NCI-H1436 treated with DMSO at 0.1 percent for 48 hours (cell line): ENCODE measurements around the gene LCN2.
"Not testable (repeated sequence)": the region's sequence is repeated elsewhere in the genome, so short reads cannot be mapped to it uniquely, and the experiment has no call there.

Experiments used
- DNase-seq: peaks from one replicate; lab custom pipeline; 2025; lab: John Stamatoyannopoulos, UW

The LCN2 gene

DNA sequence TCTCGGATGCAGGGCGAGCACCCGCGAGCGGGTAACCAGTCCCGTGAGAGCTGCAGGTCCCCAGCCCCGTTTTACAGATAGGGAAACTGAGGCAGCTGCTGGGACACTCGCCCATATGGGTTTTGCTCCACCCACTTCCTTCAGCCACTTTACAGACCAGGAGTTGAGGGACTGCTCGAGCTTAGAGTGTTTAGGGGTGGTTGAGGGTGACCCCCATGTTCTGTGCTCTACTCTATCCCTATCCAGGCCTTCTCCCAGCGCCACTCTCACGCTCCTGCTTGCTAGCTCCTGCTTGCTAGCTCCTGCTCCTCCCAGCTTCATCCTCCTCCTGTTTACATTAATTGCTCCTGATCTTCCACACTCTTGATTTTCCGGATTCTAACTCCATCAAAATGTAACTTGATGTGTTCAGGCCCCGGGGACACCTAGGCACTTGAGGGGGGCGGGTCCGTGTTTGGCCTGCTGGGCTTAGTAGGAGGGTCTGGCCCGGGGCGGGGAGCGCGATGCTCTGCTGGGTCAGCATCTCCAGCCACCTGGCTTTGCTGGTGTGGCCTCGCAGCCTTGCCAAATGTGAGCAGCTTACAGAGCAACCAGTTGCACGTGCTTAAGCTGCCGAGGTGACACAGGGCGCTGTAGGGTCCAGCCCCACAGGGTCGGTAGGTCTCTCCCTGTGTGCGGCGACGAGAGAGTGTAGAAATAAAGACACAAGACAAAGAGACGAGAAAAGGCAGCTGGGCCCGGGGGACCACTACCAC lies 20.2 kb upstream of the LCN2 start:
- DNase-seq = no peak

DNA sequence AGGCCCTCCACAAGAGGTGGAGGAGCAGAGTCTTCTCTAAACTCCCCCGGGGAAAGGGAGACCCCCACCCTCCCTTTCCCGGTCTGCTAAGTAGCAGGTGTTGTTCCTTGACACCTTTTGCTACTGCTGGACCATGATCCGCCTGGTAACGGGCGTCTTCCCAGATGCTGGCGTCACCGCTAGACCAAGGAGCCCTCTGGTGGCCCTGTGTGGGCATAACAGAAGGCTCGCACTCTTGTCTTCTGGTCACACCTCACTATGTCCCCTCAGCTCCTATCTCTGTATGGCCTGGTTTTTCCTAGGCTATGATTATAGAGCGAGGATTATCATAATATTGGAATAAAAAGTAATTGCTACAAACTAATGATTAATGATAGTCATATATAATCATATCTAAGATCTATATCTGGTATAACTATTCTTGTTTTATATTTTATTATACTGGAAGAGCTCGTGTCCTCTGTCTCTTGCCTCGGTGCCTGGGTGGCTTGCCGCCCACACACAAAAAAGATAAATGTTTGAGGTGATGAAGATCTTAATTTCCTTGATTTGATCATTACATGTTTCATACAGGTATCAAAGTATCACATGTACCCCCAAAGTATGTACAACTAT lies 19.2 kb upstream of the LCN2 start:
- not testable (repeated sequence) for DNase-seq

DNA sequence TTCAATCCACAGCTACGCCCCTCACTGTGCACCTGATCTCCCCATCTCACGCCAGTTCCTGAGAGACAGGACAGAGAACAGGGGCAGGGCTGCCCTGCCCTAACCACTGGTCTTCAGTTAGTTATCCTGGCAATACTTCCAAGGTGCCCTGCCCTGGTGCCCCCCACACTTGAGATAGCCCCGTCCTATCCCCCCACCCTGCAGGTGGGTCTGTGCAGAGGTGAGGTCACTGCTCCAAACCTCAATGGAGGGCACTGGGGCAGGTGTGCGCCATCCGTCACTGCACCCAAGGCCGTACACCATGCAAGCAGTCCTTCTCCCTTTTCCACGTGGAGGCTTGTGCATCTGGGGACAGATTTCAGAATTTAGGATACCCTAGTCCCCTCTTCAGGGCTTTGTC lies 18.6 kb upstream of the LCN2 start:
- DNase-seq = not testable (repeated sequence)

DNA sequence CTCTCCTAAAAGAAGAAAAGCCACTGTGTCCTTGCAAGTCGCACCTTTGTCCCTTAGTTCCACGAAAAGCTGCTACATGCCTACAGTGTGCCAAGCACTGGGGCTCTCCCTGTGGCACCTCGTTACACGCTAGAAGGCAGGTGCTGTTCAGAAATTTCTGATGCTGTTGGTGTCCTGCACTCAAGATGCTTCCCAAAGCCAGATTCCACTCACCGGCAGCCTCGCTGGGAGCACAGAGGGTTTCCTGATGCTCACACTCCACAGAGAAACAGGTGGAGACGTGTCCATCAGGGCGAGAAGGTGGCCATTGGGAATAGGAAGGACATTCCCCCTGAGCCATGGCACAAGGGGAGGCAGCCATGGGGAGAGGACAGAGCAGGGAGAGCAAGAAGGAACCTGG lies 17.9 kb upstream of the LCN2 start:
- DNase-seq = not testable (repeated sequence)

GRCh38 chr9:128132139-128132538 lies 17.1 kb upstream of the LCN2 start:
- DNase-seq = not testable (repeated sequence)

GRCh38 chr9:128135561-128135960 lies 13.7 kb upstream of the LCN2 start:
- DNase-seq = not testable (repeated sequence)

- DNase-seq = no peak
Observed at GRCh38 chr9:128136816-128137793, 12.1 kb upstream of the LCN2 start.

- no peak for DNase-seq
Observed at GRCh38 chr9:128138001-128138400, 11.3 kb upstream of the LCN2 start.

DNA sequence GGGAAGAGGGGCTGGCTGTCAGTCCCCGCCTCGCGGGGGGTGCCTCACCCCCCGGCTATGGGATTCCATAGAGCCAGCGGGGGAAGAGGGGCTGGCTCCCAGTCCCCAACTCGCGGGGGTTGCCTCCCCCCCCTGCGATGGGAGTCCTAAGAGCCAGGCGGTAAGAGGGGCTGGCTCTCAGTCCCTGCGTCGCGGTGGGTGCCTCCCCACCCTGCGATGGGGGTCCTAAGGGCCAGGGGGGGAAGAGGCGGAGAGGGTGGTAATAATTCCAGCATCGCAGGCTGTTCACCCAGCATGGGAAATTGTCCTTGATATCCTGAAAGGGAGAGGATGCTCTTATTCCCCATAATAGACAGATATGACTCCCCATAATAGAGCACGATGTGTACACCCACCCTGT lies 9.6 kb upstream of the LCN2 start:
- no peak for DNase-seq

DNA sequence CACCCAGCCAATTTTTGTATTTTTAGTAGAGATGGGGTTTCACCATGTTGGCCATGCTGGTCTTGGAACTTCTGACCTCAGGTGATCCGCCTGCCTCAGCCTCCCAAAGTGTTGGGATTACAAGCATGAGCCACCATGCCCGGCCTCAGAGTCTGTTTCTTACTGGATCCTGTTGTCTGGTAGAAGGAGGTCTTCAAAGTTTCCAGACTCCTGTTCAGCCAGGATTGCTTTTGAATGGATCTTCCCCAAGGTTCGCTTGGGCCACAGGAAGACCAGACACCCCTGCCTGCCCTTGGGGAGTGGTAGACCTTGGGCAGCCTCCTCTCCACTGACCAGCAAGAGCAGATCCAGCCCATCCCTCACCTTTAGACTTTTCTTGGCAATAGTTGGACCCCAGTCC lies 7.6 kb upstream of the LCN2 start:
- no peak for DNase-seq

DNA sequence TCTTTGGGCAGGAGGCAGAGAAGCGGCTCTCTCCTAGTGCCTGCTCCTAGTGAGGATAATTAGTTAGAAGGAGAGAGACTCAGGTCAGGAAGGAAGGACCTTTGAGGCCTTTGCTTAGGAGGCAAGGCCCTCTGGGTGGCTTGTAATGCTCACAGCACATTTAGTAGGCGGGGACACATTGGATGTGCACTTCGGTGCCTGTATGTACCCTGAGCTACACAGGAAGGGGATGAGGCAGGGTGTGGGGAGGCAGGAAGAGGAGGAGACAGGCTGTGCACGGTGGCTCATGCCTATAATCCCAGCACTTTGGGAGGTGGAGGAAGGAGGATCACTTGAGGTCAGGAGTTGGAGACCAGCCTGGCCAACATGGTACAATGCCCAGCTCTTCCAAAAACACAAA lies 7.2 kb upstream of the LCN2 start:
- no peak for DNase-seq

- DNase-seq = no peak
Observed at GRCh38 chr9:128142596-128142995, 6.7 kb upstream of the LCN2 start.

- DNase-seq = no peak
Observed at GRCh38 chr9:128143525-128144238, 5.6 kb upstream of the LCN2 start.

DNA sequence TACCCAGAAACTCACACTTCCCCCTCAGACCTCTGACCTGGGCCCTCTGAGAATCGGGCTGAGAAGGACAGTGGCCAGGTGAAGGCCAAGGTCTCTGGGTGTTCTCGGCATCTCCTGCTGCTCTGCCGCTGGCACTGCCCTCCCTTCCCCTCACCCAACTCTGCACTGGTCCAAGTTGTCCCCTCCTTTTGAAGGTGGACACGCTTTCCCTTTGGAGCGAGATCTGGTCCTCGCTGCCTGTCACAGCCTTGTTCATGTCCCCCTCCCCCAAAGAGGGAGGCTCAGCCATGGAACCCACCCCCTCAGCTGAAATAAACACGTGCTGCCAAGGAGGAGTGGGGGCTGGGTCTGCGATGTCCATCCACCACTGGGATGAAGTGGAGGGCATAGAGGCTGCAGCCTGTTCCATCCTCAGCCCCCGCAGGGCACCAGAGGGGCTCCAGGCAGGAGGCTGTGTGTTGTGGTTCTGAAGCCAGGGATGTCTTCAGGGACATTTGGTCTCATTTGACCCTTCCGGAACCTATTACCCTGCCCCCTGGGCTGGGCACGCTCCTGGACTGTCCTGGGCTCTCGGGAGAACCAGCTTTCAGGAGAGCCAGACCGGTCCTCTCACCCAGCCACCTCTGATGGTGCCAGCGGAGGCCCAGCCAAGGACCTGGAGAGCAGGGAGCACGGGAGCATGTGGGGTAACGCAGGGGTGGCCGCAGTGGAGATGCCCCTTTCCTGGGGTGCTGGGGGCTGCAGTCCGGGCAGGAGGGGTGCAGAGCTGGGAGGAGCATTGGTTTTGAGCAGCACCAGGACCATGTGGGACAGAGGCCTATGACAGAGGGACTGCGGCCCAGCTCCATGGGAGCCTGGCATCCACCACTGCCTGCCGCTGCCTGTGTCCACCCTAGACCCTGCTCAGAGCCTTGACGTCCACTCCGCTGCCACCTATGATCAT lies 4.7 kb upstream of the LCN2 start:
- no peak for DNase-seq

DNA sequence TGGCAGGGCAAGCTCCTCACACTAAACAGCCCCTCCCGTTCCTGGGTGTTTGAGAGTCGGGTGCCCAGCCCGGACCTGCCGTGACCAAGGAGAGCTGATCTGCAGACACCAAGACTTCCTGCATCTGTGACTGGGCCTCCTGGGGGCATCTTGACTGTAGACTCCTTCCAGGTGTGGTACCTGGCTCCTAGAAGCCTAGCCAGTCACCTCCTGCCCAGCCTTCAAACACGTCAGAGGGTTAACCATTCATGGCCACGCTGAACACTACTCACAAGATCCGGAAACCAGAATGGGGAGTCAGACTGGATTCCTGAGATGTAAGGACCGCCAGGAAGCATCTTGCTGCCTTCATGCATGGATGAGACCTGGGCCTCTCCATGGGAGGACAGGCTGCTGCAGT lies 3.7 kb upstream of the LCN2 start:
- no peak for DNase-seq

DNA sequence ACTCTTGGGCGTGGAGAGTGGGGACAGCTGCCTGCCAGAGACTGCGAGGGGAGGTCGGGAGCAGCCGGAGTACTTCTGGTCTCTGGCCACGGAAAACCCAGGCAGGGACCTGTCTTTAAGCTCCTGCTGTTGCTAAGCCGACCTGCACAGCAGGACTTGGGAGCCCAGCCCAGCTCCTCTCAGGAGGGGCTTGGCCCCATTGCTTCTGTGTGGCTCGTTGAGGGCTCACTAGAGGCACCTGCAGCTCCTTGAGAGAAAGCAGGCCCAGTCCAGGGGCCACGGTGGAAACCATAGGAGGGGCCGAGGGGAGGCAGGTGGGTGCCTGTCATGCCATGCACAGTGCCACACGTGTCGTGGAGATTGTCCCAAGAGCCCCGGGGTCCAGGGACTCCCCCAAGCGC lies 3.3 kb upstream of the LCN2 start:
- DNase-seq = no peak

DNA sequence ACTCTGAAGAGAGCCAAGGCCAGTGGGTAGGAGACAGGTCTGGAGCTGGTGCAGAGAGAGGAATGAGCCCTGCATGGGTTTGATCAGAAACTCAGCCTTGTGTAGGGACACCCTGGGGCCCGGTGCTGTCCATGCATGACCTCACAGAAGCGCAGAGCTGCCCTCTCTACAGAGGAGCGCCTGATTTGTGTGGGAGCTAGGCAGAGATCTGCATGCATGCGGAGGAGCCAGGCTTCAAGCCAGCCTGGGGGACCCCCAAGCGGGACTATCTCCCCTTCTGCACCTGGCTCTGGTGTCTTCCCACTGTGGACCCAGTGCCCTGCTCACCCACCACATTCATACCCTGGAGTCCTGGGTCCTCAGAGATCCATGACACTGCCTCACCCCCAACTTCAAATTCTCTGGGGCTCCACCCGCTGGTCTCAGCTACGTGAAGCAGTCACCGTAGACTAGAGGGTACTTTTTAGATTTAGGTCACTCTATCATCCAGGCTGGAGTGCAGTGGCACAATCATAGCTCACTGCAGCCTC lies 2.6 kb upstream of the LCN2 start:
- DNase-seq = no peak

- no peak for DNase-seq
Observed at GRCh38 chr9:128148509-128149000, 698 bp upstream of the LCN2 start.

GRCh38 chr9:128149951-128150593 lies 819 bp downstream of the LCN2 start:
- no peak for DNase-seq
